NCI-H226 (cell line): ENCODE measurements around the gene LTC4S.
A peak's percentile ranks its signal among the peaks of the same experiment; 100 is the strongest.

Source experiments
- DNase-seq: peaks from one replicate; pipeline ENCODE4 v3.0.0-alpha.2; 2015

Gene LTC4S

GRCh38 chr5:179812135-179812825 is 18.5 kb downstream of the LTC4S start:
- DNase-seq: no peak

GRCh38 chr5:179812997-179813607 is 19.3 kb downstream of the LTC4S start:
- DNase-seq: no peak

GRCh38 chr5:179814090-179814489 is 20.3 kb downstream of the LTC4S start:
- DNase-seq: no peak

GRCh38 chr5:179815491-179816249 is 21.9 kb downstream of the LTC4S start:
- DNase-seq: no peak

- DNase-seq: no peak
Observed at GRCh38 chr5:179816401-179816795, 22.6 kb downstream of the LTC4S start.

GRCh38 chr5:179816796-179817469 is 23.1 kb downstream of the LTC4S start:
- no peak for DNase-seq

GRCh38 chr5:179817470-179817840 is 23.7 kb downstream of the LTC4S start:
- no peak for DNase-seq

GRCh38 chr5:179817890-179818745 is 24.3 kb downstream of the LTC4S start:
- DNase-seq: no peak

- DNase-seq: peak; percentile 96
Observed at GRCh38 chr5:179818746-179819295, 25.0 kb downstream of the LTC4S start.

GRCh38 chr5:179819296-179820126 is 25.7 kb downstream of the LTC4S start:
- peak; percentile 85 for DNase-seq

- DNase-seq: no peak
Observed at GRCh38 chr5:179820127-179820482, 26.3 kb downstream of the LTC4S start.

GRCh38 chr5:179820483-179821297 is 26.9 kb downstream of the LTC4S start, which contains the start of gene SQSTM1:
Gene SQSTM1, plus strand, starts transcription at chr5:179820905. Its CDS starts 32 bp downstream, at chr5:179820937.
- peak; percentile 74 for DNase-seq

GRCh38 chr5:179821298-179822058 is 27.7 kb downstream of the LTC4S start:
- DNase-seq: peak; percentile 85

GRCh38 chr5:179822059-179822432 is 28.3 kb downstream of the LTC4S start:
- no peak for DNase-seq

- no peak for DNase-seq
Observed at GRCh38 chr5:179822444-179822990, 28.7 kb downstream of the LTC4S start.

- DNase-seq: no peak
Observed at GRCh38 chr5:179823937-179824744, 30.4 kb downstream of the LTC4S start.

GRCh38 chr5:179824745-179825112 is 30.9 kb downstream of the LTC4S start:
- no peak for DNase-seq

GRCh38 chr5:179825655-179826182 is 31.9 kb downstream of the LTC4S start:
- DNase-seq: no peak
